GM23338 (cell line): ENCODE results near the gene YJEFN3. TPM values are rescaled to one million over a fixed set of nuclear protein-coding genes. Genes with fewer than 3 reads are reported as not detected.

Experiments used
- ATAC-seq: fragments of 200-7000 bp; cut with Tn5 transposase; 3 replicates; pipeline ENCODE4 v1.9.1; 2020
- DNase-seq: peaks from one replicate; pipeline ENCODE4 v3.0.0-alpha.2; 2015; ENCODE audit warnings: low spot score
- H2AFZ ChIP-seq: fragments of 200-600 bp; sonication (generic); 2 replicates; pipeline ENCODE4 v1.8.0; 2016; ENCODE audit warnings: antibody characterized with exemption, mild to moderate bottlenecking, moderate library complexity
- H3F3A ChIP-seq: fragments of 200-600 bp; sonication (generic); replicated peaks from 2 replicates; pipeline ENCODE4 v1.8.0; 2017; ENCODE audit warnings: antibody characterized with exemption, mixed run types, low read depth
- H3K27ac ChIP-seq: fragments of 200-600 bp; sonication (generic); 2 replicates; pipeline ENCODE4 v1.6.1; 2016; ENCODE audit warnings: low read depth
- H3K27me3 ChIP-seq: fragments of 200-600 bp; sonication (generic); 2 replicates; pipeline ENCODE4 v1.8.0; 2016; ENCODE audit warnings: mild to moderate bottlenecking, mixed run types, moderate library complexity; ENCODE audit not compliant: insufficient read depth
- H3K36me3 ChIP-seq: fragments of 200-600 bp; sonication (generic); 2 replicates; pipeline ENCODE4 v1.8.0; 2016; ENCODE audit warnings: mild to moderate bottlenecking; ENCODE audit not compliant: insufficient read depth
- H3K4me1 ChIP-seq: fragments of 200-600 bp; sonication (generic); 2 replicates; pipeline ENCODE4 v1.8.0; 2016; ENCODE audit warnings: mild to moderate bottlenecking, moderate library complexity; ENCODE audit not compliant: insufficient read depth
- H3K4me2 ChIP-seq: fragments of 200-600 bp; sonication (generic); 2 replicates; pipeline ENCODE4 v1.7.1; 2017; ENCODE audit warnings: mixed run types
- H3K4me3 ChIP-seq: fragments of 200-600 bp; sonication (generic); 2 replicates; pipeline ENCODE4 v1.6.1; 2016; ENCODE audit warnings: mixed run types
- H3K79me2 ChIP-seq: fragments of 200-600 bp; sonication (generic); replicated peaks from 2 replicates; pipeline ENCODE4 v1.8.0; 2017; ENCODE audit warnings: mild to moderate bottlenecking; ENCODE audit not compliant: insufficient read depth
- H3K9me2 ChIP-seq: fragments of 200-600 bp; sonication (generic); 2 replicates; pipeline ENCODE4 v1.8.0; 2017; ENCODE audit not compliant: insufficient read depth
- H4K20me1 ChIP-seq: fragments of 200-600 bp; sonication (generic); replicated peaks from 2 replicates; pipeline ENCODE4 v1.8.0; 2017; ENCODE audit warnings: mild to moderate bottlenecking; ENCODE audit not compliant: insufficient read depth
- H3K27ac Mint-ChIP-seq: 2 replicates; pipeline ENCODE4 v1.8.0; 2020; ENCODE audit warnings: inconsistent platforms, mild to moderate bottlenecking, moderate library complexity, mixed read lengths
- H3K27me3 Mint-ChIP-seq: 3 replicates; pipeline ENCODE4 v1.8.0; 2022; ENCODE audit warnings: low read depth, mild to moderate bottlenecking, moderate library complexity, mixed read lengths, inconsistent platforms; ENCODE audit not compliant: insufficient read depth, poor library complexity
- H3K36me3 Mint-ChIP-seq: 3 replicates; pipeline ENCODE4 v1.8.0; 2021; ENCODE audit warnings: low read depth, mild to moderate bottlenecking, inconsistent platforms, moderate library complexity, mixed read lengths
- H3K4me1 Mint-ChIP-seq: 3 replicates; pipeline ENCODE4 v1.8.0; 2020; ENCODE audit warnings: mild to moderate bottlenecking, inconsistent platforms, mixed read lengths
- H3K4me3 Mint-ChIP-seq: 3 replicates; pipeline ENCODE4 v1.8.0; 2021; ENCODE audit warnings: moderate library complexity, mild to moderate bottlenecking, inconsistent platforms, mixed read lengths
- H3K9me3 Mint-ChIP-seq: 3 replicates; pipeline ENCODE4 v1.8.0; 2020; ENCODE audit warnings: moderate library complexity, mild to moderate bottlenecking, inconsistent platforms, mixed read lengths
- CREB1 ChIP-seq: fragments of 250-450 bp; sonication (Bioruptor Pico); IDR thresholded peaks from 2 replicates; pipeline ENCODE4 v1.5.0; 2020; ENCODE audit warnings: low read depth, mild to moderate bottlenecking, moderate library complexity
- CTCF ChIP-seq, 2 experiments: fragments of 200-600 bp in 1 of 2; sonication (generic) in 1 of 2; conservative IDR thresholded peaks; 2 replicates each; pipeline versions ENCODE4 v1.5.1 to v1.6.1; 2016 to 2017; ENCODE audit warnings: antibody characterized with exemption in 2 of 2, low read depth in 2 of 2, mild to moderate bottlenecking in 2 of 2, moderate library complexity in 1 of 2
- ETS1 ChIP-seq: IDR thresholded peaks from 2 replicates; pipeline ENCODE4 v1.6.1; 2016; ENCODE audit warnings: antibody characterized with exemption
- EZH2 ChIP-seq: fragments of 200-600 bp; sonication (generic); IDR thresholded peaks from one replicate; pipeline ENCODE4 v1.8.0; 2017; ENCODE audit warnings: antibody characterized with exemption, mild to moderate bottlenecking, low read depth; ENCODE audit not compliant: unreplicated experiment
- EZH2phosphoT487 ChIP-seq: fragments of 200-600 bp; sonication (generic); IDR thresholded peaks from one replicate; pipeline ENCODE4 v1.8.1; 2018; ENCODE audit warnings: antibody characterized with exemption; ENCODE audit not compliant: unreplicated experiment
- JUNB ChIP-seq: IDR thresholded peaks from one replicate; pipeline ENCODE4 v1.6.1; 2016; ENCODE audit warnings: antibody characterized with exemption; ENCODE audit not compliant: unreplicated experiment
- NANOG ChIP-seq: IDR thresholded peaks from 2 replicates; pipeline ENCODE4 v1.6.1; 2016; ENCODE audit warnings: antibody characterized with exemption, borderline replicate concordance
- POLR2AphosphoS5 ChIP-seq: IDR thresholded peaks from 2 replicates; pipeline ENCODE4 v1.6.1; 2016; ENCODE audit warnings: antibody characterized with exemption, low read depth
- REST ChIP-seq: IDR thresholded peaks from one replicate; pipeline ENCODE4 v1.6.1; 2018; ENCODE audit warnings: antibody characterized with exemption; ENCODE audit not compliant: unreplicated experiment
- STAT1 ChIP-seq: IDR thresholded peaks from one replicate; pipeline ENCODE4 v1.6.1; 2016; ENCODE audit warnings: antibody characterized with exemption; ENCODE audit not compliant: unreplicated experiment
- ZNF114 ChIP-seq: fragments of 250-450 bp; sonication (Bioruptor Pico); IDR thresholded peaks from 2 replicates; pipeline ENCODE4 v1.5.0; 2020; ENCODE audit warnings: mild to moderate bottlenecking, moderate library complexity
- ZNF331 ChIP-seq: fragments of 250-450 bp; sonication (Bioruptor Pico); IDR thresholded peaks from 2 replicates; pipeline ENCODE4 v1.5.0; 2020; ENCODE audit warnings: low read depth, mild to moderate bottlenecking, moderate library complexity
- ZNF462 ChIP-seq: fragments of 250-450 bp; sonication (Bioruptor Pico); IDR thresholded peaks from 2 replicates; pipeline ENCODE4 v1.5.0; 2020; ENCODE audit warnings: mild to moderate bottlenecking, moderate library complexity
- polyA plus RNA-seq: library from polyadenylated mRNA; unstranded; fragments of >200 nt; fragmentation: Nextera tagmentation; extraction: Ambion mirVana; gene quantifications from 2 replicates; pipeline ENCODE4 v1.2.1, GENCODE V29; 2016
- total RNA-seq: library from RNA; depleted of rRNA; stranded (reverse); fragments of >200 nt; shearing (Covaris generic); gene quantifications from 2 replicates; pipeline ENCODE4 v1.2.3, GENCODE V29; 2014

Gene YJEFN3
- total and polyA plus RNA-seq, 2 experiments from 2014 or later, result 3.5 to 6.5 TPM

GRCh38 chr19:19513682-19514081 is 15.0 kb upstream of the YJEFN3 start:
- peaks cover 11% of the 10 kb centered on the region; the same call in 2 of the 3 replicates for H3K36me3 Mint-ChIP-seq
- Histone ChIP-seq H3K4me3 (no peak overlapping the region), H3K27ac (no peak overlapping the region), H2AFZ (no peak overlapping the region), H4K20me1 (0 out of 2 replicates have a peak, but pooled peaks cover 8% of the 10 kb centered on the region), H3K36me3 (no peaks in the 10 kb centered on the region), H3F3A (peaks cover 11% of the 10 kb centered on the region; the same call in 1 of the 2 replicates), H3K27me3 (no peaks in the 10 kb centered on the region), H3K4me2 (no peak overlapping the region), H3K4me1 (no peaks in the 10 kb centered on the region; the same call in 1 of the 2 replicates), H3K79me2 (peaks cover 22% of the 10 kb centered on the region), H3K9me2 (no peaks in the 10 kb centered on the region)
- H3K4me1 Mint-ChIP-seq, result peaks cover 7% of the 10 kb centered on the region; the same call in 2 of the 3 replicates
- H3K27me3 Mint-ChIP-seq, result peaks cover 21% of the 10 kb centered on the region
- no peak overlapping the region for H3K27ac Mint-ChIP-seq
- ATAC-seq (no peak), DNase-seq (no peak)
- no peak overlapping the region for H3K4me3 Mint-ChIP-seq
- TF ChIP-seq ETS1 (no peak), JUNB (no peak), POLR2AphosphoS5 (no peak), CREB1 (no peak), REST (no peak), ZNF114 (no peak), ZNF331 (CRISPR knock-in tag) (no peak), STAT1 (no peak), ZNF462 (CRISPR knock-in tag) (no peak), EZH2 (no peak), CTCF (conservative IDR thresholded peaks at IDR 0.05; ENCODE audit: low read depth in 2 of 2) (no peak), EZH2phosphoT487 (no peak), NANOG (no peak)
- no peaks in the 10 kb centered on the region; the same call in 2 of the 3 replicates for H3K9me3 Mint-ChIP-seq
